ENCODE results near the gene INO80B.

DNA sequence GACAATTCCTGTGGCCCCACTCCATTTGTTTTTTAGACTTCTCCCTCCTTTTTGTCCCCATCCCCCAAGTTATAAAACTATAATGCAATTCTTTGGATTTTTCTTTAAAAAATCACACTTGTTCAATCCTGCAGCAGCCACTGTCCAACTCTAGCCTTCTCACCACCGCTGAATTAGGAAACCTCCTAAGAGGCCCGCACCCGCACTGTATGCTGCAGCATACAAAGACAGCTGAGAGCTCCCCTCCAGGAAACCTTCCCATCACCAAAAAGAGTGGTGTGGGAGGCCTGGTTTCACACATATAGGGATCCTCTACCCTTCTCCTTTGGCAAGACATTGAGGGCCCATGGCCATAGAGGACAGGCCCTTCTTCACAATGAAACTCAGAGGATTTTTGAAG lies 49.7 kb downstream of the INO80B start:
- TF ChIP-seq SUZ12 (IDR thresholded peaks at IDR 0.05; ENCODE audit: extremely low read depth, insufficient read depth, insufficient read length) (no peak), ZNF274 (IDR thresholded peaks at IDR 0.05; ENCODE audit: low read depth, low read length) (no peak), YY1 (IDR thresholded peaks at IDR 0.05; ENCODE audit: insufficient read depth, insufficient read length) (no peak)

Measured in NT2/D1 (cell line).